Astrocyte (in vitro differentiated cells and primary cell): Measurements from ENCODE around the gene TMEM87A. TPM values are rescaled to one million over a fixed set of nuclear protein-coding genes. Genes with fewer than 3 reads are reported as not detected.

ENCODE experiments used
- microRNA-seq: library from miRNA; unstranded; fragments of <30 nt; microRNA quantifications from one replicate; pipeline ENCODE4 v1.2.0, GENCODE V29; 2020
- total RNA-seq: library from RNA; stranded (reverse); gene quantifications from 2 replicates; pipeline ENCODE4 v1.2.1, GENCODE V29; 2021

TMEM87A gene
- total RNA-seq, 1 donor from 2014 or later = 40.9 TPM

Small RNAs within 50 kb of the gene (microRNA-seq; reads per million reads assigned to microRNA genes)
- gene MIR627 = 18.1 reads per million, percentile 44 among the genes with 10 or more reads in this experiment

Other genes with a start within 250 kb of the TMEM87A start
- not detected in 2 replicates for gene PLA2G4D, start 178.9 kb downstream of the TMEM87A start, total RNA-seq
- gene PLA2G4F, start 116.8 kb downstream of the TMEM87A start, total RNA-seq = 0.30 TPM in 1 of 2 replicates, not detected in the other
- gene VPS39, start 65.1 kb downstream of the TMEM87A start, total RNA-seq = 60.6 and 63.0 TPM in 2 replicates
- gene GANC, start 232 bp downstream of the TMEM87A start, total RNA-seq = 12.5 and 13.4 TPM in 2 replicates
- 0.38 and 0.57 TPM in 2 replicates for gene CAPN3, start 86.1 kb upstream of the TMEM87A start, total RNA-seq
- gene ZNF106, start 217.7 kb upstream of the TMEM87A start, total RNA-seq = 60.3 and 69.6 TPM in 2 replicates
- gene SNAP23, start 222.2 kb upstream of the TMEM87A start, total RNA-seq = 122 and 124 TPM in 2 replicates